GM12878 (cell line): ENCODE results near the gene SOX18. TPM values are rescaled to one million over a fixed set of nuclear protein-coding genes. Genes with fewer than 3 reads are reported as not detected.

ENCODE experiments used
- BMI1 ChIP-seq: fragments of 450-650 bp; IDR thresholded peaks from 2 replicates; pipeline ENCODE4 v1.6.1; 2016; ENCODE audit warnings: mild to moderate bottlenecking, moderate library complexity, borderline replicate concordance
- CBFB ChIP-seq: IDR thresholded peaks from 2 replicates; pipeline ENCODE4 v1.6.1; 2016; ENCODE audit warnings: antibody characterized with exemption, low read depth
- CREM ChIP-seq: IDR thresholded peaks from 2 replicates; pipeline ENCODE4 v1.6.1; 2014; ENCODE audit warnings: antibody characterized with exemption, low read depth
- GABPA ChIP-seq: IDR thresholded peaks from 2 replicates; pipeline ENCODE4 v1.6.1; 2014; ENCODE audit warnings: antibody characterized with exemption, low read depth, mild to moderate bottlenecking, inconsistent platforms
- GATAD2B ChIP-seq: fragments of 450-650 bp; conservative IDR thresholded peaks from 2 replicates; pipeline ENCODE4 v1.6.1; 2017; ENCODE audit warnings: low read depth, mild to moderate bottlenecking, moderate library complexity
- HDAC6 ChIP-seq: fragments of 200-600 bp; sonication (generic); IDR thresholded peaks from one replicate; pipeline ENCODE4 v1.8.0; 2017; ENCODE audit warnings: antibody characterized with exemption; ENCODE audit not compliant: unreplicated experiment
- IRF4 ChIP-seq: IDR thresholded peaks from 2 replicates; pipeline ENCODE4 v1.6.1; 2011; ENCODE audit warnings: low read depth, low read length
- JUNB ChIP-seq: IDR thresholded peaks from 2 replicates; pipeline ENCODE4 v1.6.1; 2016; ENCODE audit warnings: antibody characterized with exemption, mild to moderate bottlenecking
- MYB ChIP-seq: fragments of 150-350 bp; IDR thresholded peaks from 2 replicates; pipeline ENCODE4 v1.6.1; 2014; ENCODE audit warnings: mild to moderate bottlenecking, low read depth, low read length, borderline replicate concordance
- NBN ChIP-seq: fragments of 450-650 bp; IDR thresholded peaks from 2 replicates; pipeline ENCODE4 v1.6.1; 2016
- NFIC ChIP-seq: IDR thresholded peaks from 2 replicates; pipeline ENCODE4 v1.6.1; 2012; ENCODE audit warnings: low read depth, mild to moderate bottlenecking, inconsistent platforms, low read length, moderate library complexity
- PBX3 ChIP-seq: IDR thresholded peaks from 2 replicates; pipeline ENCODE4 v1.6.1; 2011; ENCODE audit warnings: mild to moderate bottlenecking, low read depth, low read length, moderate library complexity; ENCODE audit not compliant: insufficient replicate concordance
- POLR2A ChIP-seq: IDR thresholded peaks from 2 replicates; pipeline ENCODE4 v1.6.1; 2011; ENCODE audit warnings: low read depth, mild to moderate bottlenecking, low read length
- POLR2AphosphoS5 ChIP-seq: IDR thresholded peaks from 2 replicates; pipeline ENCODE4 v1.6.1; 2011; ENCODE audit warnings: mild to moderate bottlenecking, low read length, inconsistent platforms
- RAD51 ChIP-seq: fragments of 450-650 bp; IDR thresholded peaks from 2 replicates; pipeline ENCODE4 v1.6.1; 2016; ENCODE audit warnings: moderate library complexity, mild to moderate bottlenecking, inconsistent platforms
- RCOR1 ChIP-seq: conservative IDR thresholded peaks from 2 replicates; pipeline ENCODE4 v1.6.1; 2012; ENCODE audit warnings: low read depth, low read length, improper control_type of control experiment
- SKIL ChIP-seq: fragments of 450-650 bp; IDR thresholded peaks from 2 replicates; pipeline ENCODE4 v1.6.1; 2017; ENCODE audit warnings: mild to moderate bottlenecking, low read depth, inconsistent platforms; ENCODE audit not compliant: poor library complexity, severe bottlenecking
- STAT1 ChIP-seq: fragments of 450-650 bp; conservative IDR thresholded peaks from 2 replicates; pipeline ENCODE4 v1.6.1; 2014; ENCODE audit warnings: antibody characterized with exemption, mild to moderate bottlenecking
- STAT3 ChIP-seq: IDR thresholded peaks from 2 replicates; pipeline ENCODE4 v1.6.1; 2011; ENCODE audit warnings: low read depth, low read length, improper control_type of control experiment
- TCF12 ChIP-seq: IDR thresholded peaks from 2 replicates; pipeline ENCODE4 v1.6.1; 2011; ENCODE audit warnings: low read depth, mild to moderate bottlenecking, low read length
- TCF7 ChIP-seq: IDR thresholded peaks from 2 replicates; pipeline ENCODE4 v1.6.1; 2014; ENCODE audit warnings: antibody characterized with exemption, borderline replicate concordance
- ZNF207 ChIP-seq: fragments of 450-650 bp; IDR thresholded peaks from 2 replicates; pipeline ENCODE4 v1.6.1; 2014; ENCODE audit warnings: antibody characterized with exemption, mild to moderate bottlenecking, borderline replicate concordance
- polyA plus RNA-seq, 11 experiments: library from polyadenylated mRNA; depleted of rRNA in 4 of 11; unstranded in 6 of 11; stranded (reverse) in 5 of 11; fragments of >200 nt; fragmentation: Nextera tagmentation in 4 of 11; fragmentation: Illumina TruSeq in 1 of 11; extraction: Ambion mirVana in 4 of 11; extraction: Trizol in 1 of 11; gene quantifications; 1 replicate in 1 of 11; 2 replicates in 10 of 11; pipeline versions ENCODE4 v1.2.1 to v1.2.3, GENCODE V29; 2011 to 2016; ENCODE audit warnings: inconsistent platforms in 2 of 11, missing spikeins in 2 of 11, low read depth in 1 of 11
- total RNA-seq, 4 experiments: library from RNA; depleted of rRNA in 3 of 4; stranded (reverse); fragments of >200 nt in 3 of 4; fragmentation: Illumina TruSeq in 1 of 4; extraction: Trizol in 1 of 4; gene quantifications; 2 replicates each; pipeline versions ENCODE4 v1.2.1 to v1.2.3, GENCODE V29; 2013 to 2021
- TF ChIP-seq, protein P1 (sequence below): fragments of 450-650 bp; IDR thresholded peaks from 2 replicates; pipeline ENCODE4 v1.6.1; 2016; ENCODE audit warnings: mild to moderate bottlenecking

Gene SOX18
- total and polyA plus RNA-seq, 10 of the 15 experiments (the other 5 are each of a cell fraction or from before 2014, with no cell fraction given): 0.05 to 5.6 (median 0.28) TPM; not detected in 3

GRCh38 chr20:64056889-64057627 is 7.6 kb upstream of the SOX18 start (continued):
- TF ChIP-seq MYB (no peak), TCF12 (no peak), SKIL (no peak), JUNB (no peak), POLR2AphosphoS5 (peak; percentile 28; the same call in 1 of the 2 replicates), TCF7 (no peak), BMI1 (no peak), PBX3 (no peak), NBN (no peak), IRF4 (no peak), HDAC6 (no peak), NFIC (no peak), RAD51 (no peak), CBFB (no peak), GABPA (no peak), CREM (no peak), ZNF207 (no peak), GATAD2B (no peak), RCOR1 (no peak), STAT1 (no peak), POLR2A (peak; percentile 45; the same call in 1 of the 2 replicates), STAT3 (no peak)
- TF ChIP-seq, protein P1, sequence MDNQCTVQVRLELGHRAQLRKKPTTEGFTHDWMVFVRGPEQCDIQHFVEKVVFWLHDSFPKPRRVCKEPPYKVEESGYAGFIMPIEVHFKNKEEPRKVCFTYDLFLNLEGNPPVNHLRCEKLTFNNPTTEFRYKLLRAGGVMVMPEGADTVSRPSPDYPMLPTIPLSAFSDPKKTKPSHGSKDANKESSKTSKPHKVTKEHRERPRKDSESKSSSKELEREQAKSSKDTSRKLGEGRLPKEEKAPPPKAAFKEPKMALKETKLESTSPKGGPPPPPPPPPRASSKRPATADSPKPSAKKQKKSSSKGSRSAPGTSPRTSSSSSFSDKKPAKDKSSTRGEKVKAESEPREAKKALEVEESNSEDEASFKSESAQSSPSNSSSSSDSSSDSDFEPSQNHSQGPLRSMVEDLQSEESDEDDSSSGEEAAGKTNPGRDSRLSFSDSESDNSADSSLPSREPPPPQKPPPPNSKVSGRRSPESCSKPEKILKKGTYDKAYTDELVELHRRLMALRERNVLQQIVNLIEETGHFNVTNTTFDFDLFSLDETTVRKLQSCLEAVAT: peak; percentile 98
